MM.1S (cell line): ENCODE data around the gene CEP72.

ENCODE experiments used
- DNase-seq: peaks from one replicate; pipeline ENCODE4 v3.0.0-alpha.2; 2015
- H2AFZ ChIP-seq: fragments of 300-600 bp; sonication (generic); 2 replicates; pipeline ENCODE4 v1.6.0; 2016; ENCODE audit warnings: antibody characterized with exemption, low read length
- H3F3A ChIP-seq: fragments of 300-600 bp; sonication (generic); 2 replicates; pipeline ENCODE4 v1.6.1; 2016; ENCODE audit warnings: mild to moderate bottlenecking, antibody characterized with exemption, low read length, moderate library complexity, mixed read lengths; ENCODE audit not compliant: insufficient read depth
- H3K27ac ChIP-seq: fragments of 300-600 bp; sonication (generic); 2 replicates; pipeline ENCODE4 v1.5.1; 2016; ENCODE audit warnings: mild to moderate bottlenecking, low read length
- H3K27me3 ChIP-seq: fragments of 300-600 bp; sonication (generic); replicated peaks from 2 replicates; pipeline ENCODE4 v1.6.0; 2016; ENCODE audit warnings: low read length; ENCODE audit not compliant: insufficient read depth
- H3K36me3 ChIP-seq: fragments of 300-600 bp; sonication (generic); replicated peaks from 2 replicates; pipeline ENCODE4 v1.6.1; 2016; ENCODE audit warnings: mild to moderate bottlenecking, low read length, mixed read lengths; ENCODE audit not compliant: insufficient read depth
- H3K4me1 ChIP-seq: fragments of 300-600 bp; sonication (generic); 2 replicates; pipeline ENCODE4 v1.6.1; 2016; ENCODE audit warnings: low read length, mixed read lengths
- H3K4me2 ChIP-seq: fragments of 300-600 bp; sonication (generic); 2 replicates; pipeline ENCODE4 v1.6.0; 2016; ENCODE audit warnings: low read depth, low read length
- H3K4me3 ChIP-seq: fragments of 300-600 bp; sonication (generic); 2 replicates; pipeline ENCODE4 v1.5.1; 2016; ENCODE audit warnings: low read length, mixed read lengths
- H3K79me2 ChIP-seq: fragments of 300-600 bp; sonication (generic); 2 replicates; pipeline ENCODE4 v1.6.1; 2016; ENCODE audit warnings: mixed run types, low read length, mixed read lengths
- H3K9ac ChIP-seq: fragments of 300-600 bp; sonication (generic); 2 replicates; pipeline ENCODE4 v1.6.1; 2016; ENCODE audit warnings: low read length, mixed read lengths
- H3K9me2 ChIP-seq: fragments of 300-600 bp; sonication (generic); replicated peaks from 2 replicates; pipeline ENCODE4 v1.6.1; 2016; ENCODE audit warnings: mild to moderate bottlenecking, low read length, mixed read lengths; ENCODE audit not compliant: insufficient read depth
- H3K9me3 ChIP-seq: fragments of 300-600 bp; sonication (generic); replicated peaks from 2 replicates; pipeline ENCODE4 v1.6.1; 2016; ENCODE audit warnings: mild to moderate bottlenecking, low read length, mixed read lengths; ENCODE audit not compliant: insufficient read depth
- H4K20me1 ChIP-seq: fragments of 300-600 bp; sonication (generic); 2 replicates; pipeline ENCODE4 v1.6.1; 2016; ENCODE audit warnings: mild to moderate bottlenecking, low read length, moderate library complexity, mixed read lengths; ENCODE audit not compliant: insufficient read depth
- EZH2 ChIP-seq: fragments of 300-600 bp; sonication (generic); optimal IDR thresholded peaks from 2 replicates; pipeline ENCODE3; 2017; ENCODE audit warnings: low read depth, mild to moderate bottlenecking, antibody characterized with exemption, low read length, mixed read lengths
- EZH2phosphoT487 ChIP-seq: fragments of 300-600 bp; sonication (generic); IDR thresholded peaks from 2 replicates; pipeline ENCODE4 v1.6.1; 2018; ENCODE audit warnings: antibody characterized with exemption, low read length
- TF ChIP-seq, protein P1 (sequence below): fragments of 300-600 bp; sonication (generic); IDR thresholded peaks from 2 replicates; pipeline ENCODE4 v1.5.1; 2016; ENCODE audit warnings: antibody characterized with exemption, low read length, mixed read lengths

The CEP72 gene

DNA sequence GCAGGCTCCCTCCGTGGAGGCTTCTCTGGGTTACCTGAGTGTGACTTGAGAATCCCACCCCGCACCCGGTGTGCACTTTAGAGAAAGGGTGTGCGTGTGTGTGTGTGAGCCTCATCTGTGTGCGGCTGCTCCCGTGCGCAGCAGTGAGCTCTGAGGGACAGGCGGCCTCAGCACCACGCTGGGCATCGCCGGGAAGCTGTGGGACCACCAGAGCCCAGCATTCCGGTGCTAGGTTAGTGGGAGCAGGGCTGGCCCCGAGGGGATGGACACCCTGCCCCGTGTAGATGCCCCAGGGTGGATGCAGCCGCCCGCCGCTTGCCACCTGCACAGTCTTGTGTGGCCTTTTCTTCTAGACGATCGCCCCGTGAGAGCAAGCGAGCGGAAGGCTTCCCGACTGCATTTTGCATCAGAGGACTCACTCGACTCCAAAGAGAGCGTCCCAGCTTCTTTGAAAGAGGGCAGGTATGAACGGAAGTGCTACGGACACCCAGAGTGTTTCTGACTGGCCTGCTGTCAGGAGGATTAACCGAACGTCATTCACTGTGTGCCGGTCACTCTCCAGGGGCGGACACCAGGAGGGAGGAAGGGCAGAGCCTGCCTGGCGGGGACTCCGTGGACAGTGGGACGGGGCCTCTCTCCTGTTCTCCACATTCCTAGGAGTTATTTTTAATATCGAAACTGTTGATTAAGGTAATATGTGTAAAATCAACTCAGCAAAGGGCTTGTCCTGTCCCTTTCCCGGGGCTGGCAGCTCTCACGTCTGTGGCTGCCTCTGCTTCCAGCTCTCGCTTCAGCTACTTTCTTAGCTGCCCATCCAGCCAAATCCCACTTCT is 12.2 kb downstream of the CEP72 start:
- Histone ChIP-seq H3K9ac (no peak overlapping the region), H3F3A (peaks cover 8% of the 10 kb centered on the region), H3K4me2 (no peak overlapping the region), H3K9me3 (no peaks in the 10 kb centered on the region), H3K4me3 (no peak overlapping the region), H3K4me1 (peaks cover 6% of the 10 kb centered on the region; the same call in 1 of the 2 replicates), H3K27ac (no peak overlapping the region), H3K27me3 (no peaks in the 10 kb centered on the region), H2AFZ (no peak overlapping the region), H3K36me3 (peaks cover 13% of the 10 kb centered on the region), H4K20me1 (no peaks in the 10 kb centered on the region), H3K9me2 (no peaks in the 10 kb centered on the region), H3K79me2 (peaks cover 11% of the 10 kb centered on the region)
- no peak for TF ChIP-seq EZH2
- TF ChIP-seq EZH2phosphoT487, result no peak
- TF ChIP-seq, protein P1, sequence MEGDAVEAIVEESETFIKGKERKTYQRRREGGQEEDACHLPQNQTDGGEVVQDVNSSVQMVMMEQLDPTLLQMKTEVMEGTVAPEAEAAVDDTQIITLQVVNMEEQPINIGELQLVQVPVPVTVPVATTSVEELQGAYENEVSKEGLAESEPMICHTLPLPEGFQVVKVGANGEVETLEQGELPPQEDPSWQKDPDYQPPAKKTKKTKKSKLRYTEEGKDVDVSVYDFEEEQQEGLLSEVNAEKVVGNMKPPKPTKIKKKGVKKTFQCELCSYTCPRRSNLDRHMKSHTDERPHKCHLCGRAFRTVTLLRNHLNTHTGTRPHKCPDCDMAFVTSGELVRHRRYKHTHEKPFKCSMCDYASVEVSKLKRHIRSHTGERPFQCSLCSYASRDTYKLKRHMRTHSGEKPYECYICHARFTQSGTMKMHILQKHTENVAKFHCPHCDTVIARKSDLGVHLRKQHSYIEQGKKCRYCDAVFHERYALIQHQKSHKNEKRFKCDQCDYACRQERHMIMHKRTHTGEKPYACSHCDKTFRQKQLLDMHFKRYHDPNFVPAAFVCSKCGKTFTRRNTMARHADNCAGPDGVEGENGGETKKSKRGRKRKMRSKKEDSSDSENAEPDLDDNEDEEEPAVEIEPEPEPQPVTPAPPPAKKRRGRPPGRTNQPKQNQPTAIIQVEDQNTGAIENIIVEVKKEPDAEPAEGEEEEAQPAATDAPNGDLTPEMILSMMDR, result no peak
- no peak for DNase-seq

GRCh38 chr5:624951-625230 is 12.8 kb downstream of the CEP72 start:
- H4K20me1 ChIP-seq, result no peaks in the 10 kb centered on the region
- peaks cover 11% of the 10 kb centered on the region for H3K79me2 ChIP-seq
- no peak overlapping the region for H3K4me2 ChIP-seq
- H3K27me3 ChIP-seq, result no peaks in the 10 kb centered on the region
- no peak for DNase-seq
- H3K9ac ChIP-seq, result no peak overlapping the region
- H3K9me3 ChIP-seq, result no peaks in the 10 kb centered on the region
- H3K4me3 ChIP-seq, result no peak overlapping the region
- no peaks in the 10 kb centered on the region for H3K9me2 ChIP-seq
- no peak overlapping the region for H3K27ac ChIP-seq
- H3K36me3 ChIP-seq, result peaks cover 9% of the 10 kb centered on the region
- peaks cover 6% of the 10 kb centered on the region; the same call in 1 of the 2 replicates for H3K4me1 ChIP-seq
- TF ChIP-seq EZH2phosphoT487, result no peak
- TF ChIP-seq, protein P1, result no peak
- TF ChIP-seq EZH2, result no peak
- H3F3A ChIP-seq, result peaks cover 8% of the 10 kb centered on the region
- no peak overlapping the region for H2AFZ ChIP-seq

DNA sequence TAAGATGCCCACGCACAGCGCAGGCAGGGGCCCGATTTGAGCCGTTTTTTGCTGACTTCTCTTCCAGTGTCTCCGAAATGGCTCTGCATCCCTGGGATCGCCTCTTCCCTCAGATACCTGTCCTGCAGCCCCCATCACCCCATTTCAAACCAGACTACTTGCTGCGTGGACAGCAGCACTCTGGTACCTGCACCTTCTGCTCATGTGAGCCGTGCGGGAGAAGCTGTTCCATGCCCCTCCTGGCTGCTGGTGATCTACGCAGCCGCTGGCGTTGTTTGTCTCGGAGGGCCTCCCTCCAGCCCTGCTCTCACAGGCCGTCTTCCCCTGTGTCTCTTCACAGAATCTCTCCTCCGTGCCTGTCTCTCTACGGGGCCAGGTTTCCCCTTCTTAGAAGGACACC is 13.4 kb downstream of the CEP72 start:
- Histone ChIP-seq H3K27me3 (no peaks in the 10 kb centered on the region), H3K4me2 (no peak overlapping the region), H3K4me3 (no peak overlapping the region), H3K4me1 (peaks cover 6% of the 10 kb centered on the region; the same call in 1 of the 2 replicates), H3F3A (peaks cover 8% of the 10 kb centered on the region), H4K20me1 (no peaks in the 10 kb centered on the region), H3K27ac (no peak overlapping the region), H2AFZ (no peak overlapping the region), H3K9me3 (no peaks in the 10 kb centered on the region), H3K79me2 (peaks cover 11% of the 10 kb centered on the region), H3K9me2 (no peaks in the 10 kb centered on the region), H3K36me3 (peaks cover 9% of the 10 kb centered on the region), H3K9ac (no peak overlapping the region)
- TF ChIP-seq, protein P1, result no peak
- TF ChIP-seq EZH2, result no peak
- TF ChIP-seq EZH2phosphoT487, result no peak
- DNase-seq, result no peak
